Gastrocnemius medialis (tissue), 4 donors: ENCODE measurements around the gene HOXD9.

ENCODE experiments used
- POLR2A ChIP-seq, 2 donors: fragments of 450-650 bp; IDR thresholded peaks; one replicate each; pipeline ENCODE4 v1.6.1; 2017; ENCODE audit warnings: antibody characterized with exemption in 2 of 2, mild to moderate bottlenecking in 2 of 2, moderate library complexity in 2 of 2
- TF ChIP-seq, protein P1 (sequence below), 5 experiments: fragments of 450-650 bp in 3 of 5; fragments of 200-600 bp in 2 of 5; sonication (generic) in 2 of 5; IDR thresholded peaks in 4 of 5; conservative IDR thresholded peaks in 1 of 5; 1 replicate in 4 of 5; 2 replicates in 1 of 5; pipeline ENCODE4 v1.5.1; 2016 to 2019; ENCODE audit warnings: antibody characterized with exemption in 5 of 5, mild to moderate bottlenecking in 3 of 5, moderate library complexity in 3 of 5

DNA sequence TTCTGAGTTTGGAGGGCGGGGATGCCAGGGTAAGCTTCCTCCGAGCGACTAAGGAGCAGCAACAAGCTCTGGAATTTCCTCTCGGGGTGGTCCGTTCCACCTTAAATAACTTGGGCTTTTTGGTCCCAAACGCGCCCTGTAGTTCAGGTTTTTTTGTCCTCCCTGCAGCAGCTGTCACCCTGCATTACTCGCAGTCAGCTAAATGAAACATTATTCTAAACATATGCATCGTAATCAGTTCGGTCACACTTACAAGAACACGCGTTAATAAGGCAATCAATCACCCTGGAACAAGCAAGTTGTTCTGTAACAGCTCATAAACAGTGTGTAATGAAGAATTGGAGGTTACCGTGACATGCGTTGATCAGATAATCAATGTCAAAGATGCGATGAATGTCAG lies 47.0 kb upstream of the HOXD9 start:
- TF ChIP-seq, protein P1, sequence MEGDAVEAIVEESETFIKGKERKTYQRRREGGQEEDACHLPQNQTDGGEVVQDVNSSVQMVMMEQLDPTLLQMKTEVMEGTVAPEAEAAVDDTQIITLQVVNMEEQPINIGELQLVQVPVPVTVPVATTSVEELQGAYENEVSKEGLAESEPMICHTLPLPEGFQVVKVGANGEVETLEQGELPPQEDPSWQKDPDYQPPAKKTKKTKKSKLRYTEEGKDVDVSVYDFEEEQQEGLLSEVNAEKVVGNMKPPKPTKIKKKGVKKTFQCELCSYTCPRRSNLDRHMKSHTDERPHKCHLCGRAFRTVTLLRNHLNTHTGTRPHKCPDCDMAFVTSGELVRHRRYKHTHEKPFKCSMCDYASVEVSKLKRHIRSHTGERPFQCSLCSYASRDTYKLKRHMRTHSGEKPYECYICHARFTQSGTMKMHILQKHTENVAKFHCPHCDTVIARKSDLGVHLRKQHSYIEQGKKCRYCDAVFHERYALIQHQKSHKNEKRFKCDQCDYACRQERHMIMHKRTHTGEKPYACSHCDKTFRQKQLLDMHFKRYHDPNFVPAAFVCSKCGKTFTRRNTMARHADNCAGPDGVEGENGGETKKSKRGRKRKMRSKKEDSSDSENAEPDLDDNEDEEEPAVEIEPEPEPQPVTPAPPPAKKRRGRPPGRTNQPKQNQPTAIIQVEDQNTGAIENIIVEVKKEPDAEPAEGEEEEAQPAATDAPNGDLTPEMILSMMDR (IDR thresholded peaks at IDR 0.05 in 4 of 5, conservative IDR thresholded peaks at IDR 0.05 in 1 of 5): no peak
- TF ChIP-seq POLR2A (IDR thresholded peaks at IDR 0.05): no peak
